ENCODE measurements around the gene BFSP1. TPM values are rescaled to one million over a fixed set of nuclear protein-coding genes. Genes with fewer than 3 reads are reported as not detected.

Gene BFSP1
- total and polyA plus RNA-seq, 3 donors from 2014 or later, result 7.4 to 11.3 (median 10.7) TPM

- Histone ChIP-seq H3K27ac (no peak overlapping the region), H3K36me3 (ENCODE audit: low read depth, missing control alignments) (no peaks in the 10 kb centered on the region), H3K9me3 (no peaks in the 10 kb centered on the region), H3K4me3 (no peak overlapping the region), H3K4me1 (no peaks in the 10 kb centered on the region), H3K27me3 (no peaks in the 10 kb centered on the region)
- no peak for DNase-seq
- WGBS, 2 donors, result 78 to 81% methylated on average over 4 of the region's 4 CpGs
- intact Hi-C loops (cut with DNase I; ENCODE audit: low total_unique reads), result no loop called here
- no peak for TF ChIP-seq CTCF (IDR thresholded peaks at IDR 0.05)
- no peak for TF ChIP-seq POLR2A (IDR thresholded peaks at IDR 0.05)
Observed at GRCh38 chr20:17565169-17565845, 34.1 kb upstream of the BFSP1 start.

- Histone ChIP-seq H3K9me3 (no peaks in the 10 kb centered on the region), H3K27ac (no peak overlapping the region), H3K4me3 (no peak overlapping the region), H3K36me3 (ENCODE audit: low read depth, missing control alignments) (no peaks in the 10 kb centered on the region), H3K4me1 (no peaks in the 10 kb centered on the region), H3K27me3 (no peaks in the 10 kb centered on the region)
- WGBS, 2 donors, result 87 to 90% methylated on average over 2 of the region's 2 CpGs
- no peak for DNase-seq
- intact Hi-C loops (cut with DNase I; ENCODE audit: low total_unique reads), result no loop called here
- TF ChIP-seq POLR2A (IDR thresholded peaks at IDR 0.05) (no peak), CTCF (IDR thresholded peaks at IDR 0.05) (no peak)
Observed at GRCh38 chr20:17562804-17563305, 31.7 kb upstream of the BFSP1 start.

GRCh38 chr20:17560344-17561074 lies 29.3 kb upstream of the BFSP1 start:
- H3K4me1 ChIP-seq, result no peaks in the 10 kb centered on the region
- H3K4me3 ChIP-seq, result no peak overlapping the region
- no peaks in the 10 kb centered on the region for H3K36me3 ChIP-seq (ENCODE audit: low read depth, missing control alignments)
- whole genome bisulfite sequencing, 2 donors, result 85 to 93% methylated on average over 5 of the region's 5 CpGs
- TF ChIP-seq CTCF (IDR thresholded peaks at IDR 0.05), result no peak
- TF ChIP-seq POLR2A (IDR thresholded peaks at IDR 0.05), result no peak
- no peaks in the 10 kb centered on the region for H3K27me3 ChIP-seq
- no peak overlapping the region for H3K27ac ChIP-seq
- intact Hi-C loops (cut with DNase I; ENCODE audit: low total_unique reads), result no loop called here
- no peak for DNase-seq
- no peaks in the 10 kb centered on the region for H3K9me3 ChIP-seq

GRCh38 chr20:17559338-17559737 lies 28.2 kb upstream of the BFSP1 start:
- H3K4me1 ChIP-seq, result no peaks in the 10 kb centered on the region
- intact Hi-C loops (cut with DNase I; ENCODE audit: low total_unique reads), result no loop called here
- peak overlapping the region in 1 of 2 donors; percentile 66 for H3K27ac ChIP-seq
- no peak for DNase-seq
- H3K4me3 ChIP-seq, result no peak overlapping the region
- no peaks in the 10 kb centered on the region for H3K27me3 ChIP-seq
- WGBS, 2 donors, result 94 to 95% methylated on average over 6 of the region's 6 CpGs
- no peaks in the 10 kb centered on the region for H3K36me3 ChIP-seq (ENCODE audit: low read depth, missing control alignments)
- no peaks in the 10 kb centered on the region for H3K9me3 ChIP-seq
- TF ChIP-seq CTCF (IDR thresholded peaks at IDR 0.05) (no peak), POLR2A (IDR thresholded peaks at IDR 0.05) (no peak)
